Measurements from ENCODE around the gene CPE.

The CPE gene

GRCh38 chr4:165345666-165346417 lies 33.0 kb upstream of the CPE start:
- no peaks in the 10 kb centered on the region for H3K4me1 ChIP-seq (ENCODE audit: control insufficient read depth, low read length)
- no peak overlapping the region for H3K27ac ChIP-seq (ENCODE audit: low read depth, low read length)
- no peak overlapping the region for H3K4me2 ChIP-seq (ENCODE audit: low read length)
- no peaks in the 10 kb centered on the region for H3K9me2 ChIP-seq (replicated peaks; ENCODE audit: control insufficient read depth, low read length)
- TF ChIP-seq EZH2phosphoT487 (IDR thresholded peaks at IDR 0.05; ENCODE audit: borderline replicate concordance, low read length) (no peak), CTCF (IDR thresholded peaks at IDR 0.05; ENCODE audit: low read depth, low read length, poor library complexity, severe bottlenecking) (peak; percentile 17)
- H4K20me1 ChIP-seq (ENCODE audit: control insufficient read depth, insufficient read depth, low read depth, low read length), result peaks cover 9% of the 10 kb centered on the region; the same call in 1 of the 2 replicates
- H3K27me3 ChIP-seq (ENCODE audit: control insufficient read depth, low read length), result no peaks in the 10 kb centered on the region
- peaks cover 29% of the 10 kb centered on the region for H3K36me3 ChIP-seq (ENCODE audit: control insufficient read depth, low read length)
- H3K79me2 ChIP-seq (ENCODE audit: control insufficient read depth, low read length), result no peaks in the 10 kb centered on the region
- H3K9me3 ChIP-seq (ENCODE audit: control insufficient read depth, insufficient read depth, low read length), result no peaks in the 10 kb centered on the region
- no peak overlapping the region for H3K4me3 ChIP-seq (ENCODE audit: low read length)
- peaks cover 44% of the 10 kb centered on the region for H3F3A ChIP-seq (ENCODE audit: control insufficient read depth, insufficient read depth)

GRCh38 chr4:165347647-165348569 lies 30.9 kb upstream of the CPE start:
- Histone ChIP-seq H3K79me2 (ENCODE audit: control insufficient read depth, low read length) (no peaks in the 10 kb centered on the region), H3K9me2 (replicated peaks; ENCODE audit: control insufficient read depth, low read length) (no peaks in the 10 kb centered on the region), H3K9me3 (ENCODE audit: control insufficient read depth, insufficient read depth, low read length) (no peaks in the 10 kb centered on the region), H3F3A (ENCODE audit: control insufficient read depth, insufficient read depth) (peaks cover 25% of the 10 kb centered on the region), H3K4me2 (ENCODE audit: low read length) (no peak overlapping the region), H3K27me3 (ENCODE audit: control insufficient read depth, low read length) (no peaks in the 10 kb centered on the region), H3K36me3 (ENCODE audit: control insufficient read depth, low read length) (peaks cover 11% of the 10 kb centered on the region), H3K27ac (ENCODE audit: low read depth, low read length) (no peak overlapping the region), H3K4me1 (ENCODE audit: control insufficient read depth, low read length) (no peaks in the 10 kb centered on the region), H4K20me1 (ENCODE audit: control insufficient read depth, insufficient read depth, low read depth, low read length) (0 out of 2 replicates have a peak, but pooled peaks cover 5% of the 10 kb centered on the region), H3K4me3 (ENCODE audit: low read length) (no peak overlapping the region)
- no peak for TF ChIP-seq CTCF (IDR thresholded peaks at IDR 0.05; ENCODE audit: low read depth, low read length, poor library complexity, severe bottlenecking)

GRCh38 chr4:165351359-165352130 lies 27.3 kb upstream of the CPE start:
- H4K20me1 ChIP-seq (ENCODE audit: control insufficient read depth, insufficient read depth, low read depth, low read length), result no peaks in the 10 kb centered on the region
- no peaks in the 10 kb centered on the region for H3K36me3 ChIP-seq (ENCODE audit: control insufficient read depth, low read length)
- H3K4me1 ChIP-seq (ENCODE audit: control insufficient read depth, low read length), result no peaks in the 10 kb centered on the region
- H3K79me2 ChIP-seq (ENCODE audit: control insufficient read depth, low read length), result no peaks in the 10 kb centered on the region
- no peak overlapping the region for H3K27ac ChIP-seq (ENCODE audit: low read depth, low read length)
- no peaks in the 10 kb centered on the region for H3F3A ChIP-seq (ENCODE audit: control insufficient read depth, insufficient read depth)
- no peaks in the 10 kb centered on the region for H3K27me3 ChIP-seq (ENCODE audit: control insufficient read depth, low read length)
- H3K4me2 ChIP-seq (ENCODE audit: low read length), result no peak overlapping the region
- H3K9me3 ChIP-seq (ENCODE audit: control insufficient read depth, insufficient read depth, low read length), result no peaks in the 10 kb centered on the region
- no peak overlapping the region for H3K4me3 ChIP-seq (ENCODE audit: low read length)
- TF ChIP-seq EZH2phosphoT487 (IDR thresholded peaks at IDR 0.05; ENCODE audit: borderline replicate concordance, low read length) (no peak), CTCF (IDR thresholded peaks at IDR 0.05; ENCODE audit: low read depth, low read length, poor library complexity, severe bottlenecking) (peak; percentile 54)
- H3K9me2 ChIP-seq (replicated peaks; ENCODE audit: control insufficient read depth, low read length), result no peaks in the 10 kb centered on the region
